Activated CD4-positive, CD25-positive, alpha-beta regulatory T cell (primary cell): ENCODE data around the gene PRKCZ.

Experiments
- DNase-seq, 4 experiments: peaks; one replicate each; lab custom pipeline; 2025; lab: John Stamatoyannopoulos, UW

Gene PRKCZ

DNA sequence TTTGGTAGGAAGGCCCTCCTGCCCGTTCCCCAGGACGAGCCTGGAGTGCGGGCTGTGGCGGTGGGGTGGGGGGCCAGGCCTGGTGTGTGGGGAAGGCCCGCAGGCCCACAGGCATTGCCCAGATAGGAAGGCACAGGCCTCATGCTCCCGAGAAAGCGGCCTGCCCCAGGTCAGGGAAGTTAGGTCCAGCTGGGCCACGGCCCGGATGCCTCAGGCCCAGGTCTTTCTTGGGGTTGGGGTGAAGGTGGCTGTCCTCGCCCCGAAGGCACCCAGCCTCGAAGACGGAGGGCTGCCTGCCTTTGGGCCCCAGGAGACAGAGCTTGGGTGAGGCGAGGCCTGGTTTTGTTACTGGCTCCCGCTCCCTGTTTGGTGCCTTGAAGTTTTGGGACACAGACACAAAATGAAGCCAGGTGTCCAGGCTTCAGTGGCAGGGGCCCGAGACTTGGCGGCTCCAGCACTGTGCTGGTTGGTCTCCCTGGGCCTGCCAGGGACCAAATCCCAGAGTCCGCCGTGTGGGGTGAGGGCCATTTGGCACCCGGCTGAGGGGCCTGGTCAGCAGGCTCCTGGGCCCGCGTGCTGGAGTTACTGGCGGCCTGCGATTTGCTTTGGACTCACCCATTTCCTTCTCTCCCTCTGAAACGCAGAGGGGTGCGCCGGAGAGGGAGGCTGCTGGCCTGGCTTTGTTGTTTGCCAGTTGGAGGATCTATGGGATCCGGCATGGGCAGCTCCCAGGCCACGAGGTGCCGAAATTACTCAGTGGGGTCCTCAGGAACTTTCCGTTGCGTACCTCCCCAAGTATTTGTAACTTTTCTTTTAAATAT lies 179.9 kb downstream of the PRKCZ start:
- DNase-seq, result no peak

DNA sequence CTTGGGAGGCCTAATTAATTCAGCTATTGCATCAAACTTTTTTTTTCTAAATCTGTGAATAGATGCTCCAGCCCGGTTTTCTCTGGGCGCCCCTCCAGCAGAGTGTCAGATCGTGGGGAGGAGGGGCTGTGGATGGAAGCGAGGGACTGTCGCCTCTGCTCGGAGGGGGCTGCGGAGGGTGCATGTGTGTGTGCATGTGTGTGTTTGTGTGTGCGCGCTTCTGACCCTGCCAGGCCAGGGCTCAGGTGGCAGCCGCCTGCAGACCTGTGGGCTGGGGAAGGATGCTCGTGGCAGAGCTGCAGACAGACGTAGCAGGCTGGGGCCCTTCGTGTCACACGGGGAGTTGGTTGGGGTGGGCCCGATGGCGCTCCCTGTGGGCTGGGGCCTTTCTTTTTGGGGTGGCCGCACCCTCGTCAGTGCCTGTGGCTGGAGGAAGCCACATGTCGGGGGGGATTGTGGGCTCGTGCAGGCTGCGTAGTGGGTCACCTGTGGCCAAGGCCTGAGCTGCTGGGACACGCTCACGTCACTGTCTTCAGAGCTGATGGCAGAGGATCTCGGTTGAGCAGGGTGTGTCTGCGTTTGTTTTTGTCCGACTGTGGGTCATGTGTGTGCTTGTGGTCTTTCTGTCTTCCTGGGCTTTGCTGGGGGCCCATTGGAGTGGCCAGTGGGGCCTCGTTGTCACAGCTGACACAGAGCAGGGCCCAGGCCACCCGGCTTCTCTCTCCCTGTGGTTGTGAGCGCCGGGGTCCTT lies 180.7 kb downstream of the PRKCZ start:
- DNase-seq, result peak in 1 of 4 experiments; percentile 27

DNA sequence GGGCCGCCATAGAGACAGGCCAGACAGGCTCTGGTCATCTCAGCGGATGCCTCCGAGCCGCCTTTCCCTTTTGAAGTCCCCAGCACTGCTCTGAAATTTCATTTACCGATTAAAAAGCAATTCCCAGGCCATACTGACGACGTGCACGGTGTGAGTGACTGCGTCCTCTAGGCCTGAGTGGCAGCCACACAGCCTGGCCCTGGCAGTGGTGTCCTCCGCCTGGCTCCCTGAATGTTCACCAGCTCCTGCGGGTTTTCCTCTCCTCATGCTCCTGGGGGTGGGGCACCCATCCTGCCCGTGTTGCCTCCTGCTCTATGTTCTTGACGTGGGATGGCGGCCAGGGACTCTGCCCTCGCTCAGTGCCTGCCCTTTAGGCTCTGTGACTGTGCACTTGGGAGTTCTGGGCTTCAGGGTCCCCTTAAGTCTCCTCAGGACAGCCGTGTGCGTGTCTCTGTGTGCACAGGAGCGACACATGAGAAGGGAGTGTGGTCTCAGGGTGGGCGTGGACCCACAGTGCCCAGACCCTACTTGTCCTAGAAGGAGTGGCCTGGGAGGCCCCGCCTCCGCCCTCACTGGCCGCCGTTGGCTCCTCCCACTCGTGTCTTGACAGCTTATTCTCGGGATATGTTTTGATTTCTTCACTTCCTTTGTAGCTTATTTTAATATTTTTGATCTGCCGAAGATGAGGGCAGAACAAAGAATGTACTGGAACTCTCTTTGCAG lies 181.5 kb downstream of the PRKCZ start:
- DNase-seq, result peak in 3 of 4 experiments; percentile 29 to 47 (median 39)

DNA sequence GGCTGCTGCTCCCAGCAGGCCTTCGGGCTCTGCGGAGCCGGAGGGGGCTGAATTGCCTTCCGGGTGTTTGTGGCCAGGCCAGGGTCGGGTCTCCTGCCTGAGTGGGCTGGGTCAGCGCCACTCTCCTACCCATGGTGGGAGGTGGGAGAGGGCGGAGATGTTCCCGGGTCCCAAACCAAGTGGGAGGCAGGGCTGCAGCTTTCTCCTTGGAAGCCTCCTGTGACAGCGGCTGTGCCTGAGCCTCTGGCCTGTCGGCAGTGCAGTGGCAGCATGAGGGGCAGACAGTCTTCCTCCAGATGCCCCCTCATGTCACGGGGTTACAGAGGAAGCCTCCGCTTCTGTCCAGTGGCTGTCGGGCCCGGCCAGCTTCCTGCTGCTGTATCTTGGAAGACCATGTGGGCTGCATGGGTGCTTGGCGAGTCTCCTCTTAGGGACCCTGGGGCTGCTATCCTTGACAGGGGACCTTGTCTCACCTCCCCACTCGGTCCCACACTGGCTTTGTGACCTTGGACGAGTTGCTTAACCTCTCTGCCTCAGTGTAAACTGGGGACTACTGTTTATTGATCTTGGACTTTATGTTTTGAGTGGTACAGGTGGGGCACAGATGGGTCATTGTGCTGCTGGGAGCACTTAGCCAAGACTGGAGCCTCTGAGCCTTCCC lies 182.2 kb downstream of the PRKCZ start:
- DNase-seq, result no peak

DNA sequence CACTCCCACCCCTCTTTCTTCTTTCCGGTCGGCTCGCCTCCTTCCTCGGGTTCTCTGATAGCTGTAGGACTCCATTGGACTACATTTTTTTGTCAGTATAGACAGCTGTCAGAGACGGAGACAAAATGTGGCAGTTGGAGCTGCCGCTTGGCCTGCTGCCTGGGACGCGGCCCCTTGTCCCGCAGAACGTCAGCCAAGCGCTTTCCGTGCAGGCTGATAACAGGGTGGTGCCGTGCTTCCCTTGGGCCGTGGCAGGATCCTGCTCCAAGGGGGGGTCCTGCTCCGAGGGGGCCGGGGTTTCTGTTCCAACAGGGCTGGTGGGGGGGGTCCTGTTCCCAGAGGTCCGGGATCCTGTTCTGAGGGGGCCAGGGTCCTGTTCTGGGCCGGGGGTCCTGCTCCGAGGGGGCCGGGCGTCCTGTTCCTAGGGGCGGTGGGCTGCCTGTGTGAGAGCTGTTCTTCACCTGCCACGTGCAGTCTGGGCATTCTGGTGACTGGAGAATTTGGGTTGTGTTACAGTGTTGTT lies 182.8 kb downstream of the PRKCZ start:
- no peak for DNase-seq

DNA sequence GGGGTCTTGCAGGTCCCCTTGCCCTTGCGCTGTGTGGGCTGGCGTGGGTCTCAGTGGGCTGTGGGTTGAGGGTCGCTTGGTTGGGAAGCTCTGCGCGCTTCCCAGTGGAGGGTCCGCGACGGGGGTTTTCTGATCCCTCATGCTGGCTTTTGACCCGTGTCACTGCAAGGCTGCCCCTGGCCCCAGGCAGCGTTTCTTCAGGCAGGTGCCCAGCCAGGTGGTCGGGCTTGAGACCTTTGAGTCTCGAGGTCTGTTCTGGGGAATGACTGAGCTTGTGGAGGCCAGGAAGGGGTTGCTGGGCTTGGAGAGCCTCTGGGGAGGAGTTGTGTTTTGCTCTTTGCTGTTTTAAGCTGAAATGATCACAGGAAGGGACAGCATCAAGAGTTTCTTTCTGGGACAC lies 183.3 kb downstream of the PRKCZ start:
- DNase-seq, result no peak

DNA sequence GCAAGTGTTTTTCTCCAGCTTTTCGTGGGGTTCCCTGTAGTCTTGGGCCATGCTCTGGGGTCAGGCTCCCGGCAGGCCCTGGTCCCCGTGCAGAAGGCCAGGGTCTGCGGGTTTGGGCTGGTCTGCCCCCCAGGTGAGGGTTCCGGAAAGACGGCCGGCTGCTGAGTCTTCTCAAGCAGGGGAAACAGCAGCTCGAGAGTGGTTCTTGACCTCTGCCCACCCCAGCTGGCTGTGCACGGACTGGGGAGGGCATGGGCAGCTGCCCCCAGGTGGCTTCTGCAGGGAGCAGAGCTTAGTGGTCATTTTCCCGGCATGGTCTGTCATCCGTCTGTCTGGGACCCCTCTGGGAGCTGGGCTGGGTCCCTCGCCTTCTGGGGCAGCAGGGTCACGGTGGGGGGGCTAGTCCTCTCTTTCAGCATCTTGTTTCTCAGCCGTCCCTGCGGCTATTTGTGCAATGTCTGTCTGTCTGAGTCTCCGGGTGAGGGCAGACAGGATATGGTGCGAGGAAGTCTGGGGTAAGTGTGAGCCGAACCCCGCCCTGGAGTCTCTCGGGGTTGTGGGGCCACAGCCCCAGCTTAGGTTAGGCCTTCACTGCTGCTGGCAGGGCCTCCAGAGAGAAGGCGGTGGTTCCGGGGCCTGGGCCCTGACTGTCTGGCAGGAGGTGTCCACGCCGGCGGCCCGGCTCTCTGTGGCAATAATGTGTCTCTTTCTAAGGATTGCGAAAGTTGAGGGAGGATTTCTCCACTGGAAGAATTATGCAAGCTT lies 184.0 kb downstream of the PRKCZ start:
- peak in 2 of 4 experiments; percentile 64 to 74 for DNase-seq

DNA sequence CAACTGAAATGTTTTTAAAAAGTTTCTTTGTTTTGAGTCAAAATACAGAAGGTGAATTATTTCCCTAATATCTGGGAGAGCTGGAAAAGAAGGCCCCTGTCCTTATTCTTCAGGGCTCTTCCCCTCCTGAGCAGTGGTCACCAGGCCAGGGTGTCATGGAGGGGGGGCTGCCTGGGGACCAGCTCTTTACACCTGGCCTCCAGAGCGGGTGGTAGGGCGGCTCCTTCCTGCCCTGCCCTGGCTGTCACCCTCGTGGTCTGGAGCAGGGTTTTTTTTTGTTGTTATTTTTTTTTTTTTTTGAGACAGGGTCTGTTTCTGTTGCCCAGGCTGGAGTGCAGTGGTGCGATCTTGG lies 184.5 kb downstream of the PRKCZ start:
- no peak for DNase-seq
